IMR-90 (cell line): ENCODE measurements around the gene PTPRK. TPM values are rescaled to one million over a fixed set of nuclear protein-coding genes. Genes with fewer than 3 reads are reported as not detected.

ENCODE experiments used
- ATAC-seq: fragments of 200-7000 bp; cut with Tn5 transposase; 2 replicates; pipeline ENCODE4 v1.9.1; 2020; ENCODE audit warnings: low read depth, mild to moderate bottlenecking, moderate library complexity
- BruUV-seq: library from RNA; stranded (reverse); fragments of 400-500 nt; replicated peaks from 2 replicates; lab custom pipeline; 2021; lab: Mats Ljungman, UMichigan
- CTCF ChIA-PET: fragments of 300-600 bp; formaldehyde crosslinking; extraction: SDS; loops from one replicate; lab custom pipeline; 2021; ENCODE audit warnings: antibody characterized with exemption; lab: Yijun Ruan, JAX
- POLR2A ChIA-PET: fragments of 300-600 bp; sonication (Branson Sonifier 250); formaldehyde crosslinking; loops from one replicate; lab custom pipeline; 2022; ENCODE audit warnings: antibody characterized with exemption; ENCODE audit not compliant: unreplicated experiment; lab: Charles Lee
- DNase-seq: peaks from one replicate; pipeline ENCODE4 v3.0.0; 2013
- H2AFZ ChIP-seq: replicated peaks from 2 replicates; pipeline ENCODE3; 2013; ENCODE audit warnings: low read length, mild to moderate bottlenecking; ENCODE audit not compliant: poor library complexity
- H2AK5ac ChIP-seq: 2 replicates; pipeline ENCODE4 v1.6.1; 2013; ENCODE audit warnings: low read depth, low read length, inconsistent platforms
- H2AK9ac ChIP-seq: replicated peaks from 2 replicates; pipeline ENCODE3; 2013; ENCODE audit warnings: mild to moderate bottlenecking, low read depth, low read length, moderate library complexity; ENCODE audit not compliant: poor library complexity
- H2BK120ac ChIP-seq: 2 replicates; pipeline ENCODE4 v1.6.1; 2013; ENCODE audit warnings: low read depth, low read length, inconsistent platforms
- H2BK15ac ChIP-seq: 3 replicates; pipeline ENCODE4 v1.6.1; 2013; ENCODE audit warnings: low read depth, low read length, inconsistent platforms
- H2BK20ac ChIP-seq: 2 replicates; pipeline ENCODE4 v1.6.1; 2013; ENCODE audit warnings: low read depth, mild to moderate bottlenecking, inconsistent platforms, low read length, moderate library complexity
- H2BK5ac ChIP-seq: 2 replicates; pipeline ENCODE4 v1.6.1; 2013; ENCODE audit warnings: mild to moderate bottlenecking, low read depth, low read length, inconsistent platforms; ENCODE audit not compliant: poor library complexity, severe bottlenecking
- H3K14ac ChIP-seq: replicated peaks from 2 replicates; pipeline ENCODE4 v1.6.1; 2013; ENCODE audit warnings: low read depth, low read length, inconsistent platforms
- H3K18ac ChIP-seq: 2 replicates; pipeline ENCODE4 v1.6.1; 2013; ENCODE audit warnings: low read depth, low read length, control low read depth
- H3K23ac ChIP-seq: 2 replicates; pipeline ENCODE4 v1.6.1; 2013; ENCODE audit warnings: low read depth, low read length, inconsistent platforms
- H3K27ac ChIP-seq: 2 replicates; pipeline ENCODE4 v1.5.1; 2013; ENCODE audit warnings: mild to moderate bottlenecking, control low read depth, low read length; ENCODE audit not compliant: insufficient read depth
- H3K27me3 ChIP-seq: 2 replicates; pipeline ENCODE4 v1.6.1; 2013; ENCODE audit warnings: low read length; ENCODE audit not compliant: control insufficient read depth, insufficient read depth
- H3K36me3 ChIP-seq: 2 replicates; pipeline ENCODE4 v1.6.1; 2013; ENCODE audit warnings: low read length, mixed read lengths; ENCODE audit not compliant: control insufficient read depth, insufficient read depth
- H3K4ac ChIP-seq: 2 replicates; pipeline ENCODE4 v1.6.1; 2013; ENCODE audit warnings: low read depth, low read length, inconsistent platforms
- H3K4me1 ChIP-seq: 2 replicates; pipeline ENCODE4 v1.6.1; 2013; ENCODE audit warnings: low read length, mixed read lengths; ENCODE audit not compliant: control insufficient read depth, insufficient read depth
- H3K4me2 ChIP-seq: 2 replicates; pipeline ENCODE4 v1.6.1; 2013; ENCODE audit warnings: low read depth, mild to moderate bottlenecking, control low read depth, low read length, moderate library complexity
- H3K4me3 ChIP-seq: 2 replicates; pipeline ENCODE4 v1.5.1; 2013; ENCODE audit warnings: low read depth, mild to moderate bottlenecking, control low read depth, low read length, moderate library complexity; ENCODE audit not compliant: insufficient read depth
- H3K56ac ChIP-seq: 2 replicates; pipeline ENCODE4 v1.6.1; 2013; ENCODE audit warnings: low read length, inconsistent platforms; ENCODE audit not compliant: insufficient read depth; ENCODE audit errors: extremely low read depth
- H3K79me1 ChIP-seq, 2 experiments: 2 replicates each; pipeline ENCODE4 v1.6.1; 2013; ENCODE audit warnings: low read length in 2 of 2, inconsistent platforms in 1 of 2, low read depth in 1 of 2
- H3K9ac ChIP-seq: 2 replicates; pipeline ENCODE4 v1.6.1; 2013; ENCODE audit warnings: low read depth, low read length, control low read depth
- H3K9me1 ChIP-seq: 2 replicates; pipeline ENCODE4 v1.6.1; 2013; ENCODE audit warnings: low read length, inconsistent platforms; ENCODE audit not compliant: insufficient read depth
- H3K9me3 ChIP-seq: 2 replicates; pipeline ENCODE4 v1.6.1; 2013; ENCODE audit warnings: low read length; ENCODE audit not compliant: control insufficient read depth, insufficient read depth
- H4K20me1 ChIP-seq: 2 replicates; pipeline ENCODE4 v1.6.1; 2013; ENCODE audit warnings: low read length, inconsistent platforms; ENCODE audit not compliant: insufficient read depth
- H4K5ac ChIP-seq: 2 replicates; pipeline ENCODE4 v1.6.1; 2013; ENCODE audit warnings: mild to moderate bottlenecking, low read depth, low read length, control low read depth
- H4K8ac ChIP-seq, 2 experiments: 2 replicates each; pipeline ENCODE4 v1.6.1; 2013; ENCODE audit warnings: low read depth in 2 of 2, low read length in 2 of 2, control low read depth in 1 of 2, inconsistent platforms in 1 of 2
- H4K91ac ChIP-seq: 2 replicates; pipeline ENCODE4 v1.6.1; 2013; ENCODE audit warnings: low read depth, low read length, inconsistent platforms; ENCODE audit not compliant: insufficient read depth
- ELK1 ChIP-seq: fragments of 150-350 bp; IDR thresholded peaks from 2 replicates; pipeline ENCODE4 v1.6.1; 2016; ENCODE audit warnings: low read depth, mild to moderate bottlenecking, low read length, moderate library complexity, borderline replicate concordance
- WGBS, 2 experiments: methylation state at CpG; one replicate each; pipeline versions ENCODE4 v1.1.5 to v1.1.7; 2013; ENCODE audit warnings: missing lambda C conversion rate in 2 of 2; ENCODE audit not compliant: insufficient read length in 1 of 2; ENCODE audit errors: extremely low coverage in 2 of 2; 5-methylcytosine and 5-hydroxymethylcytosine counted together
- dilution Hi-C: fragments of 300-500 bp; cut with HindIII; formaldehyde crosslinking; loops from one replicate; pipeline ENCODE4 v1.14.3; 2018; ENCODE audit warnings: low sequenced_read_pairs; ENCODE audit not compliant: unreplicated experiment
- in situ Hi-C: fragments of 300-500 bp; cut with MboI; formaldehyde crosslinking; loops from 3 replicates; pipeline ENCODE4 v1.14.3; 2019; ENCODE audit warnings: low sequenced_read_pairs, inconsistent platforms, mixed read lengths
- intact Hi-C: fragments of 100-400 bp; cut with micrococcal nuclease; formaldehyde crosslinking; loops from 2 replicates; pipeline ENCODE4 v1.10.0; 2022
- polyA plus RNA-seq, 3 experiments: library from polyadenylated mRNA; depleted of rRNA; stranded (reverse); fragments of >200 nt; gene quantifications; 2 replicates each; pipeline ENCODE4 v1.2.3, GENCODE V29; 2012; ENCODE audit warnings: low replicate concordance in 1 of 3
- total RNA-seq: library from RNA; depleted of rRNA; stranded (reverse); fragments of >200 nt; gene quantifications from 2 replicates; pipeline ENCODE4 v1.2.3, GENCODE V29; 2012

Gene PTPRK
- total and polyA plus RNA-seq, 2 of the 4 experiments (the other 2 are of a cell fraction), result 18.0 to 80.8 TPM

DNA sequence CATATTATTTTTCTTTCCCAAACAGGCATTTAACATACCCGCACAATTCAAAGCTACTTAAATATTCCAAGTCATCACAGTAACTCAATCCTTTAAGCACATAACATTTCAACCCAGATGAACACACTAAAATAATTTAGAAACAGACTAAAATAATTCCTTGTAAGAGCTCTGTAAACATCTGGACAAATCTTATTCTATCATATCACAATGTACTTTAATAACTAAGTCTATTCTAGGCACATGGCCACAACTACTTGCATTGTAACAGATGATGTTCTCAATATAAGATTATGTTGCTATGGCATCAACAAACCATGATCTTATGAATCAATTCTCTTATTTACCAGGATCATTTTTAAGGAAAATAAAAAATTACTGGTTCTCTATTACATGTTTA, 496.4 kb downstream of the PTPRK start:
- no TSS peak for BruUV-seq
- H3K56ac ChIP-seq, result no peak overlapping the region
- H4K20me1 ChIP-seq, result no peaks in the 10 kb centered on the region
- ChIA-PET CTCF (interaction anchor here (0.7 kb wide), 1 partner anchor 16 kb away, joined by 3 read pairs; no protein-coding TSS in a partner anchor), POLR2A (no interaction called here)
- H3K4me3 ChIP-seq, result no peak overlapping the region
- H4K91ac ChIP-seq, result no peak overlapping the region
- H2BK20ac ChIP-seq, result no peak overlapping the region
- H3K4me2 ChIP-seq, result no peak overlapping the region
- in situ Hi-C loops, result no loop called here
- no peaks in the 10 kb centered on the region for H3K27me3 ChIP-seq
- no peak for TF ChIP-seq ELK1
- WGBS, 2 experiments, result 67% methylated on average over 1 of the region's 1 CpG; no CpG with 5 or more reads in 1 of the 2 experiments
- no peaks in the 10 kb centered on the region for H3K9me1 ChIP-seq
- no peak overlapping the region for H2BK15ac ChIP-seq
- no peak overlapping the region for H4K8ac ChIP-seq
- no peaks in the 10 kb centered on the region for H3K4me1 ChIP-seq
- no peaks in the 10 kb centered on the region for H3K9me3 ChIP-seq
- H3K27ac ChIP-seq, result no peak overlapping the region
- no peak overlapping the region for H2AK5ac ChIP-seq
- 0 out of 2 replicates have a peak, but pooled peaks cover 3% of the 10 kb centered on the region for H3K36me3 ChIP-seq
- H2AK9ac ChIP-seq, result no peak overlapping the region
- H3K14ac ChIP-seq, result no peak overlapping the region
- H2BK120ac ChIP-seq, result no peak overlapping the region
- no peak overlapping the region for H2AFZ ChIP-seq
- H3K4ac ChIP-seq, result no peak overlapping the region
- no peak overlapping the region for H3K23ac ChIP-seq
- dilution Hi-C loops, result no loop called here
- no peak overlapping the region for H4K5ac ChIP-seq
- no peak for DNase-seq
- no peak for ATAC-seq
- H3K18ac ChIP-seq, result no peak overlapping the region
- H2BK5ac ChIP-seq, result no peak overlapping the region
- intact Hi-C loops, result no loop called here
- no peaks in the 10 kb centered on the region for H3K79me1 ChIP-seq
- H3K9ac ChIP-seq, result no peak overlapping the region
